Activated gamma-delta T cell treated with Interleukin-2 at 50 U/mL for 16 hours (primary cell): Measurements from ENCODE around the gene ATG13.
"Not testable (repeated sequence)": the region's sequence is repeated elsewhere in the genome, so short reads cannot be mapped to it uniquely, and the experiment has no call there.

Source experiments
- DNase-seq: peaks from one replicate; pipeline ENCODE4 v3.0.0-alpha.2; 2020

Gene ATG13

DNA sequence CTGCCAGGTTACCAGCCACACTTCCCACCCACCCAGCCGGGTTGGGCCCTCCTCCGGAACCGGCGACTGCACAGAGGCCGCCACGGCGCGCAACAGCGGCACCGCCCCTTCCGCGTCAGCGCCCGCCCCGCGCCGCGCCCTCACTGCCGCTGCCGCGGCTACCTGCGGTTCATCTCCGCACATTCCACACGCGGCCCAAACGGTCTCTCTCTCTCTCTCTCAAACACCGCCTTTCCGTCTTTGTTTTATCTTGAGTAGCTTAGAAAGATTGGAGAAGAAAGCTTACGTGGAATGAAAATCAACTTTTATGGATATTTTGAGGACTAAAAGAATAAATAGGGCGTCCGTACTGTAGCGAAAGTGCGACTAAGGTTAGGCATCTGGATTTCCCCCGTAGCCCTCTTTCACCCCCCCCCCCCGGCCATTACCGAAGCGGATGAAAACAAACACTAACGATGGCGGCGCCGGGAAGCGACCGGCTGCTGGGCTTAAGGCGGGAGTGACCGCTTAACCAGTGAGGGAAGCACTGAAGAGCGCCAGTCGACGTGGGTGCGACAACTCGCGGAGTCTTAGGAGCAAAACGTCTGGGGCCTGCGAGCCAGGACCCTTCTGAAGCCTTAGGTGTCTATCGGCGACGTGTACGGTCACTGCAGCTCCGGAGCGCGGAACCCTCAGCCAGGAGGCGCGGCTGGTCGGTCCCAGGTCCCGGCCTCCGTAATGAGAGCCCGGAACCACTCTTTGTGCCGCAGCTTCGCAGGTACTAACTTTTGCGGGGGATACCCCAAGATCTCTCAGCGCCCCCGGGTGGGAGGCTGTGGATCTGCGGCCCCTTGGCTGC lies at the start of gene ATG13, which contains the start of gene HARBI1:
Gene ATG13 (plus strand): TSS at position 420 of the 838 bp plus-strand sequence. CDS start 26,739 bp downstream, outside the sequence.
Gene HARBI1 (minus strand): TSS at position 94 of the 838 bp plus-strand sequence. CDS start 990 bp downstream, outside the sequence.
- peak; percentile 92 for DNase-seq

DNA sequence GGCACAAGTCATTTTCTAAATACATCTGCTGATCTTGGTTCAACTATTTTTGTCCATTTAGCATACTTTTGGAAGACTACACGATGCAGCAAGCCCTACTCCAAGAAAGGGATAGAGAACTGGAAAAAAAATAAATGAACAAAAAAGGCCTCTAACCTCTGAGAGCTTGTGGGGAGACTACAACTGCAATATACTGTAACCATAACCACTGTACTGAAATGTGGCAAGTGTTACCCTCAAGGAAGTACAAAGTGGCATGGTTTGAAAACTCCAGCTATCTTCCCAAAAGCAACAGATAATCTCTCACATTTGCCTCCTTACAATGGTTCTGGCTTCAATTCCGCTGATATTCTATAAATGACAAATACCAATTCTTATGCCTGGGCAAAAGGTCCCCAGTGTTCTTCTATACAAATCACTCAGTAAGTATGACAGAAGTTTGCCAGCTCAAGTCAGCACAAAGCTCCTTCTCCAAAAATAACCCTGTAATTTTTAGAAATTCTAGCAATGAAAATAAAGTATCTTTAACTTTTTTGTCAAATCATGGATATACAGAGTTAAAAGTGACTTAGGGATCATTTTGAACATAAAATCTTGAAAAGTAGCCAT lies 46.5 kb upstream of the ATG13 start:
- no peak for DNase-seq

DNA sequence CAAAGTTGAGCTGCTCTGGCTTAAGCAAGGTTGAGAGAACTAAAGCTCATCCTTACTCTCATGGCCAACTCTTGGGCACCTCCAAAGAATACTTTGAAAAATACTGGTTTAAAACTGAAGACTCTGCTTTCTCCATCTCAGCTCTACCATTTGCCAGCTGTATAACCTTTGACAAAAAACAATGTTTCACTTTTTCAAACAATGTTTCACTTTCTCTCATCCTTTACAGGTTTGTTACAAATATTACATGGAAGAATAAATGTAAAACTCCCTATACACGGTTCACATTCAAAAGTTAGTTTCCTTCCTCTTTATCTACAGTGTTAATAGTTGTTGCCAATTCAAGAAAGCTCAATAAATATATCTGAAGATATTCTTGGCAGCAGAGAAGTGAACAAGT lies 42.7 kb upstream of the ATG13 start:
- no peak for DNase-seq

DNA sequence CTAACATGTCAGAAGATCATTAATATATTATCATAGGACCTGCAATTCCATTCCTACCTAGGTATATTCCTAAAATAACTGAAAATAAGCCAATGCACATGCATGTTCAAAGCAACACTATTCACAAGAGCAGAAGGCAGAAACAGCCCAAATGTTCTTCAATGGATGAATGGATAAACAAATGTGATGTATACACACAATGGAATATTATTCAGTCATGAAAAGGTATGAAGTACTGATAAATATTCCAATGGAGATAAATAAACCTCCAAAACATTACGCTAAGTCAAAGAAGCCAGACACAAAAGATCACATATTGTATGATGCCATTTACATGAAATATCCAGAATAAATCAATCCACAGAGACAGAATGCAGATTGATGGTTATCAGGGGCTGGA lies 40.3 kb upstream of the ATG13 start:
- no peak for DNase-seq

DNA sequence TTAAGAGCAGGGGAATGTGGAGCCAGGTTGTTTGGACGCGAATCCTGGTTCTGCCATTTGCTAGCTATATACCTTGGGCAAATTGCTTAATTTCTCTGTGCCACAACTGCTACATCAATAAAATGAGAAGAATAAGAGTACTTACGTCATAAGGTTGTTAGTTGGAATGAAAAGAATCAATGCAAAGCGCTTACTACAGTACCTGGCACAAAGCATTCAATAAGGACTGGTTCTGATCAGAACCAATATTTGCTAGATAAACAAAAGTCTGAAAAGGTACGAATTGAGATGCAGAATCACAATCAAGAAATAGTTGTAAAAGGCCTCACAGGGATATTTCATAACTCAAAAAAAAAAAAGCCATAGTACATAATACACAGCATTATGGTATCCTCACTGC lies 34.8 kb upstream of the ATG13 start:
- DNase-seq: no peak

DNA sequence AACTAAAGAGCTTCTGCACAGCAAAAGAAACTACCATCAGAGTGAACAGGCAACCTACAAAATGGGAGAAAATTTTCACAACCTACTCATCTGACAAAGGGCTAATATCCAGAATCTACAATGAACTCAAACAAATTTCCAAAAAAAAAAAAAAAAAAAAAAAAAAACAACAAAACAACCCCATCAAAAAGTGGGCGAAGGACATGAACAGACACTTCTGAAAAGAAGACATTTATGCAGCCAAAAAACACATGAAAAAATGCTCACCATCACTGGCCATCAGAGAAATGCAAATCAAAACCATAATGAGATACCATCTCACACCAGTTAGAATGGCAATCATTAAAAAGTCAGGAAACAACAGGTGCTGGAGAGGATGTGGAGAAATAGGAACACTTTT lies 33.8 kb upstream of the ATG13 start:
- DNase-seq: not testable (repeated sequence)

GRCh38 chr11:46588131-46588530 lies 29.2 kb upstream of the ATG13 start:
- DNase-seq: no peak

DNA sequence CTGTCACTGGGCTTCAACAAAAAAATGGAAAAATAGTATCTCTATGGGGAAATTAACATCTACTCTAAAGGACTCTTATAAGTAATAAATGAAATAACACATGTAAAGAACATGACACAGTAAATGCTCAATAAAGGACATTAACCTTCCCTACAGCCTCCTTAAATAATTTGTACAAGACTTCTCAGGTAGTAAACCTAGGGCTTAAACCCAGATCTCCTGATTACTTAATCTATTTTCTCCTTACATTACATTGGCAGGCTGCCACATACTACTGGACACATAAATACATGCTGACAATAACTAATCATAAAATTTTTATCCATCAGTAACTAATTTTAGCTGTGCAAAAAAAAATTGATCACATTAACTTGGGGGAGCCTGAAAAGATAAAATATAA lies 28.4 kb upstream of the ATG13 start:
- DNase-seq: no peak

DNA sequence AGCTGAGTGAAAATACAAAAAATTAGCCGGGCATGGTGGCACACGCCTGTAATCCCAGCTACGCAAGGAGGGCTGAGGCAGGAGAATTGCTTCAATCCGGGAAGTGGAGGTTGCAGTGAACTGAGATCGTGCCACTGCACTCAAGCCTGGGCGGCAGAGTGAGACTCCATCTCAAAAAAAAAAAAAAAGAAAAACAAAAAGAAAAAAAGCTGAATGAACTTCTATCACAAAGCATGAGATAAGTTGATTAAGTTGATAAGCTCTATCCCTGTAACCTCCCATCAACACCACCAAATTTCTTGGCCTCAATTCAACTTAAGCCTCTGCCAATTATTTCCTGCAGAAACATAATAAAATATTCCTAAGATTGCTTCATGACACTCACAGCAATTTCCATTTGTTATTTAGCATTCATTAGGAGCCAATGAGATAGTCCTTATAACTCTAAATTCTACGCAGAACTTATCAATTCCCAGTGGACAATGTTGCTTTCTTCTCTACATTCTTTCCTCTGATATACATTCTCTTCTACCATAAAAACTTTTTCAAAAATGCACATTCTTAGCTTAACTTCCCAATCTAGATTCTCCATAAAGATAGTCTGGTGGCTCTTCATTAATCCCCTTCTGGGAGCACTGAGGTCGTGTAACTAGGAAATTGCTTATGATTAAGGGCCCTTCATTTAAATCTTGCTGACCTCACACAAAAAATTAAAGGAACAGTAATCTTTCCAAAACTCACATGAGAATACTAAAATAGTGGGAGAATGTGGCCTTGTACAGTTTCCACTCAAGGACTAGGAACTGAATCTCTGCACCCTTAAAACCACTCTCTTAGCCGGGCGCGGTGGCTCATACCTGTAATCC lies 26.4 kb upstream of the ATG13 start:
- DNase-seq: no peak

DNA sequence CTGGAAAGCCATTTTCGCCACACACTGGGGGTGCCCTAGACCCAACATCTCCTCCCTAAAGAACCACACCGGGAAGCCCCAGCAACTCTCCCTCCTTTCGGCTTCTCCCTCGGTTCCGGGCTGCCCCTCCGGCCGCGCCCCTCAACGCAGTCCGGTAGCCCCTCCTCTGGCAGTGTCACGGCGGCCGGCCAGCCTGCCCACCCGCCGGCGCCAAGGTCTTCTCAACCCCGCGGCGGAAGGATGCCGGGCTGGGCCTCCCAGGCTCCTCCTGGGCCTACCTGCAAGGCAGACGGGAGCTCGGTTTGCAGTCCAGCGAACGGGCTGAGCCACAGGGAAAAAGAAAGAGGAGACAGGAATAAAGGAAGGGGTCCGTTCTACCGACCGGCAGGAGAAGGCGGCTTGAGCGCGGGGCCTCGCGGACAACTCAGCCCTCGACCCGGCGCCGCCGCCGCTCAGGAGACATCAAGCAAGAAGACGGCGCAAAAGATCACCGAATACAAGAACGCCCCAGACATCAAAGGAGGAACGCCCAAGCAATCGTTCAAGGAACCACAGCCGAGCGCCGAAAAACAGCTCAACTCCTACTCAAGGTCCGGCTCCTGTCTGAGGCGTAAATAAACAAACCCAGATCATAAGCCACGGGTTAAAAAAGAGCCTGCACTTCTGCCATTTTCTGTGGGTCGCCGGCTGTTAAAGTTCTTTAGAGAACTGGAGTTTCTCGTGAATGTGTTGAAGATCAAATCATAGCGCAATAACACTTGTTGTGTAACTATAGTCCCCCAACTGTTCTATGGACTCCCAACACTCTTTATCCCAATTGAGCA lies 23.6 kb upstream of the ATG13 start, which contains the start of gene AMBRA1:
Gene AMBRA1 (minus strand): TSS at position 474 of the 824 bp plus-strand sequence. CDS start 45,643 bp downstream, outside the sequence.
- peak; percentile 76 for DNase-seq

GRCh38 chr11:46594374-46594700 lies 23.0 kb upstream of the ATG13 start:
- no peak for DNase-seq

GRCh38 chr11:46594785-46595184 lies 22.6 kb upstream of the ATG13 start:
- DNase-seq: no peak

DNA sequence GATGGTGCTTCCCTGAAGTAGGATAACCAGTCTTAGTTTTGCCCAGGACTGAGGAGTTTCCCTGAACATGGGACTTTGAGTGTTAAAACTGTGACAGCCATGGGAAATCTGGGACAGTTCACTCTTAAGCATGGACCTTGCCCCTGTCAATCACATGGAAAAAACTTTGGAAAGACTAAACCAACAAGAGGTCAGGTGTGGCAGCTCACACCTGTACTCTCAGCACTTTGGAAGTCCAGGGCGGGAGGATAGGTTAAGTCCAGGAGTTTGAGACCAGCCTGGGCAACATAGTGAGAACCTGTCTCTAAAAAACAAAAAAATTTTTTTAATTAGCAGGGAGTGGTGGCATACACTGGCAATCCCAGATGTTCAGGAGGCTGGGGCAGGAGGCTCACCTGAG lies 20.2 kb upstream of the ATG13 start:
- no peak for DNase-seq

GRCh38 chr11:46597609-46598219 lies 19.6 kb upstream of the ATG13 start:
- DNase-seq: no peak

GRCh38 chr11:46599340-46600193 lies 17.8 kb upstream of the ATG13 start:
- DNase-seq: no peak

GRCh38 chr11:46600194-46600960 lies 17.0 kb upstream of the ATG13 start:
- no peak for DNase-seq

GRCh38 chr11:46601129-46601528 lies 16.2 kb upstream of the ATG13 start:
- DNase-seq: no peak

DNA sequence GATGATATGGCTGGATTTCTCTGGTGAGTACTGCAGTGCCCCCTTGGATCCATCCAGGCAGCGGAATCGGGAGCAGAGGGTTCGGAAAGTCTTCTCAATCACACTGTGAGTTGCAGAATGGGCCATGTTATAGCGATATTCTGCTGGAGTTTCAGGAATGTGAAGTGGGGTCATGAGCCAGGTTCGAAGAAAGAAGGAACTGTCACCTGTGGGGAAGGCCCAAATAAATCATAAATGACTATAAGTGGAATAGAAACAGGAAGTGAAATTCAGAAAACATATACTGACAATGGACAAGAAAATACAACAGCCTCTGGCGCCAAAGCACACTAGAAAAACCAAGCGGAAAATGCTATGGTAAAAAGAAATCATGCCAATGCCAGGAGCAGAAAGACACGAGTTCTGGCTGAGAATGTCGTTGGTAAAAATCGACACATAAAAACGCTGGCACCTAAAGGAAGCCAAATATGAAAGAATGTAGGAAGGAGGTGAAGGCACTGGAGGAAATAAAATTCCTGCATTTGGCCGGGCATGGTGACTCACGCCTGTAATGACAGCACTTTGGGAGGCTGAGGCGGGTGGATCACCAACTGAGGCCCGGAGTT lies 13.5 kb upstream of the ATG13 start:
- DNase-seq: no peak

DNA sequence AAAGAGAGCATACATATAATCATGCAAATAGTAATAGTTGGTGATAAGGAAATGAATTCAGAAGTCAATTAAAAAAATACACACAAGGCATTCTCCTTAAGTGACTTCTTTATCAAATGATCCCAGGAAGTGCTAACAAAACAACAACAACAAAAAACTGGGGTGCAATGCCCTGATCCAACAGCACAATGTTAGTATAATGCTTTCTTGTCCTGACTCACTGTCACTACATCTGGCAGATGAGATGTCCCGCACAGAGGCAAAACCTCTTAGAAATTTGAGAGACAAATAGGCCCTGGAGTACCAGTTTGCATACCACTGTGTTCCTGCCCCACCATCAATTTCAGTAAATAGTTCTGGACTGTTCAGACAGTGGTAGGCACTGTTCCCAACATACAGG lies 12.6 kb upstream of the ATG13 start:
- DNase-seq: no peak

- DNase-seq: no peak
Observed at GRCh38 chr11:46607516-46607915, 9.8 kb upstream of the ATG13 start.
